OCI-LY1 (cell line): ENCODE data around the gene ATF6.

Experiments used
- H2AFZ ChIP-seq: fragments of 200-600 bp; sonication (generic), shearing (Covaris generic); 2 replicates; pipeline ENCODE4 v1.6.0; 2014; ENCODE audit warnings: antibody characterized with exemption, mild to moderate bottlenecking, low read length
- H3F3A ChIP-seq: fragments of 200-600 bp; sonication (generic), shearing (Covaris generic); 2 replicates; pipeline ENCODE4 v1.6.0; 2014; ENCODE audit warnings: mild to moderate bottlenecking, antibody characterized with exemption, low read length, moderate library complexity; ENCODE audit not compliant: insufficient read depth
- H3K27ac ChIP-seq: fragments of 200-600 bp; sonication (generic); 2 replicates; pipeline ENCODE4 v1.5.1; 2014; ENCODE audit warnings: low read length, mixed run types, mild to moderate bottlenecking, low read depth; ENCODE audit not compliant: poor library complexity, severe bottlenecking
- H3K27me3 ChIP-seq: fragments of 200-600 bp; sonication (generic); 2 replicates; pipeline ENCODE4 v1.6.0; 2014; ENCODE audit warnings: antibody characterized with exemption, mild to moderate bottlenecking, low read length, moderate library complexity; ENCODE audit not compliant: insufficient read depth
- H3K36me3 ChIP-seq: fragments of 200-600 bp; sonication (generic); 2 replicates; pipeline ENCODE4 v1.6.1; 2014; ENCODE audit warnings: mild to moderate bottlenecking, antibody characterized with exemption, low read length, moderate library complexity, mixed read lengths; ENCODE audit not compliant: insufficient read depth
- H3K4me1 ChIP-seq: fragments of 200-600 bp; sonication (generic); 2 replicates; pipeline ENCODE4 v1.5.1; 2014; ENCODE audit warnings: mild to moderate bottlenecking, low read length, moderate library complexity; ENCODE audit not compliant: insufficient read depth, severe bottlenecking
- H3K4me2 ChIP-seq: fragments of 200-600 bp; sonication (generic), shearing (Covaris generic); 2 replicates; pipeline ENCODE4 v1.6.1; 2014; ENCODE audit warnings: low read length
- H3K4me3 ChIP-seq: fragments of 200-600 bp; sonication (generic); 2 replicates; pipeline ENCODE4 v1.5.1; 2014; ENCODE audit warnings: low read length, low read depth, mild to moderate bottlenecking, mixed read lengths; ENCODE audit not compliant: poor library complexity, severe bottlenecking
- H3K79me2 ChIP-seq: fragments of 200-600 bp; shearing (Covaris generic); 2 replicates; pipeline ENCODE4 v1.6.1; 2016; ENCODE audit warnings: mixed run types, low read length, mixed read lengths; ENCODE audit not compliant: insufficient read depth
- H3K9ac ChIP-seq: fragments of 200-600 bp; sonication (generic), shearing (Covaris generic); 2 replicates; pipeline ENCODE4 v1.6.1; 2014; ENCODE audit warnings: mild to moderate bottlenecking, low read length, mixed read lengths
- H3K9me2 ChIP-seq: fragments of 200-600 bp; sonication (generic), shearing (Covaris generic); 2 replicates; pipeline ENCODE4 v1.6.1; 2014; ENCODE audit warnings: low read depth, mild to moderate bottlenecking, low read length, mixed read lengths
- H3K9me3 ChIP-seq: fragments of 200-600 bp; shearing (Covaris generic); 2 replicates; pipeline ENCODE4 v1.6.1; 2014; ENCODE audit warnings: low read length, mixed read lengths
- H4K20me1 ChIP-seq: fragments of 200-600 bp; sonication (generic), shearing (Covaris generic); 2 replicates; pipeline ENCODE4 v1.6.0; 2016; ENCODE audit warnings: mild to moderate bottlenecking, low read length; ENCODE audit not compliant: insufficient read depth
- EZH2 ChIP-seq: fragments of 200-600 bp; sonication (generic), shearing (Covaris generic); IDR thresholded peaks from 2 replicates; pipeline ENCODE4 v1.8.0; 2017; ENCODE audit warnings: borderline replicate concordance, mixed run types, mild to moderate bottlenecking, antibody characterized with exemption, low read length, moderate library complexity, mixed read lengths
- TF ChIP-seq, protein P1 (sequence below): fragments of 200-600 bp; sonication (generic), shearing (Covaris generic); IDR thresholded peaks from 2 replicates; pipeline ENCODE4 v1.5.1; 2017; ENCODE audit warnings: mild to moderate bottlenecking, antibody characterized with exemption, low read length, moderate library complexity, mixed read lengths

ATF6 gene

GRCh38 chr1:161948435-161948834, 182.3 kb downstream of the ATF6 start:
- H3K36me3 ChIP-seq = no peaks in the 10 kb centered on the region

DNA sequence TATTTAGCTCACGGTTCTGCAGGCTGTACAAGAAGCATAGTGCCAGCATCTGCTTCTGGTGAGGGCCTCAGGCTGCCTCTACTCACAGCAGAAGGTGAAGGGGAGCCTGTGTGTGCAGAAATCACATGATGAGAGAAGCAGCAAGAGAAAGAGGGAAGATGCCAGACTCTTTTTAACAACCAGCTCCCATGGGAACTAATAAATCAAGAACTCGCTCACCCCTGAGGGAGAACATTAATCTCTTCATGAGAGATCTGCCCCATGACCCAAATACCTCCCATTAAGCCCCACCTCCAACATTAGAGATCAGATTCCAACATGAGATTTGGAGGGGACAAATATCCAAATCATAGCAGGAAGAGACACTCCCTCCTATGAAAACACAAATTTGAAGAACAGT, 183.4 kb downstream of the ATF6 start:
- Histone ChIP-seq H3F3A (no peaks in the 10 kb centered on the region), H3K27me3 (no peaks in the 10 kb centered on the region), H3K4me3 (no peak overlapping the region), H3K36me3 (no peaks in the 10 kb centered on the region), H3K9me3 (no peaks in the 10 kb centered on the region), H3K4me1 (no peaks in the 10 kb centered on the region), H3K27ac (no peak overlapping the region), H3K4me2 (no peak overlapping the region), H3K9ac (no peak overlapping the region), H2AFZ (no peak overlapping the region), H3K9me2 (no peaks in the 10 kb centered on the region), H3K79me2 (no peaks in the 10 kb centered on the region), H4K20me1 (no peaks in the 10 kb centered on the region)
- TF ChIP-seq, protein P1, sequence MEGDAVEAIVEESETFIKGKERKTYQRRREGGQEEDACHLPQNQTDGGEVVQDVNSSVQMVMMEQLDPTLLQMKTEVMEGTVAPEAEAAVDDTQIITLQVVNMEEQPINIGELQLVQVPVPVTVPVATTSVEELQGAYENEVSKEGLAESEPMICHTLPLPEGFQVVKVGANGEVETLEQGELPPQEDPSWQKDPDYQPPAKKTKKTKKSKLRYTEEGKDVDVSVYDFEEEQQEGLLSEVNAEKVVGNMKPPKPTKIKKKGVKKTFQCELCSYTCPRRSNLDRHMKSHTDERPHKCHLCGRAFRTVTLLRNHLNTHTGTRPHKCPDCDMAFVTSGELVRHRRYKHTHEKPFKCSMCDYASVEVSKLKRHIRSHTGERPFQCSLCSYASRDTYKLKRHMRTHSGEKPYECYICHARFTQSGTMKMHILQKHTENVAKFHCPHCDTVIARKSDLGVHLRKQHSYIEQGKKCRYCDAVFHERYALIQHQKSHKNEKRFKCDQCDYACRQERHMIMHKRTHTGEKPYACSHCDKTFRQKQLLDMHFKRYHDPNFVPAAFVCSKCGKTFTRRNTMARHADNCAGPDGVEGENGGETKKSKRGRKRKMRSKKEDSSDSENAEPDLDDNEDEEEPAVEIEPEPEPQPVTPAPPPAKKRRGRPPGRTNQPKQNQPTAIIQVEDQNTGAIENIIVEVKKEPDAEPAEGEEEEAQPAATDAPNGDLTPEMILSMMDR = no peak
- no peak for TF ChIP-seq EZH2

More at GRCh38 chr1:161948435-161948834, 182.3 kb downstream of the ATF6 start:
- no peak overlapping the region for H3K27ac ChIP-seq
- no peak overlapping the region for H2AFZ ChIP-seq
- H3K4me1 ChIP-seq = no peaks in the 10 kb centered on the region
- no peaks in the 10 kb centered on the region for H3K9me2 ChIP-seq
- TF ChIP-seq EZH2 = no peak
- TF ChIP-seq, protein P1 = no peak
- H3K79me2 ChIP-seq = no peaks in the 10 kb centered on the region
- H3F3A ChIP-seq = no peaks in the 10 kb centered on the region
- no peaks in the 10 kb centered on the region for H4K20me1 ChIP-seq
- H3K4me3 ChIP-seq = no peak overlapping the region
- H3K9ac ChIP-seq = no peak overlapping the region
- no peaks in the 10 kb centered on the region for H3K9me3 ChIP-seq
- no peak overlapping the region for H3K4me2 ChIP-seq
- no peaks in the 10 kb centered on the region for H3K27me3 ChIP-seq

- H3K27ac ChIP-seq = no peak overlapping the region
- no peak overlapping the region for H3K9ac ChIP-seq
- no peaks in the 10 kb centered on the region for H3K79me2 ChIP-seq
- no peaks in the 10 kb centered on the region for H3K36me3 ChIP-seq
- no peaks in the 10 kb centered on the region for H3K27me3 ChIP-seq
- no peaks in the 10 kb centered on the region for H3K4me1 ChIP-seq
- H3F3A ChIP-seq = no peaks in the 10 kb centered on the region
- H2AFZ ChIP-seq = no peak overlapping the region
- H4K20me1 ChIP-seq = no peaks in the 10 kb centered on the region
- H3K4me2 ChIP-seq = no peak overlapping the region
- H3K9me3 ChIP-seq = no peaks in the 10 kb centered on the region
- no peak overlapping the region for H3K4me3 ChIP-seq
- TF ChIP-seq EZH2 = no peak
- TF ChIP-seq, protein P1 = no peak
- H3K9me2 ChIP-seq = no peaks in the 10 kb centered on the region
These were observed 184.3 kb downstream of the ATF6 start for GRCh38 chr1:161950377-161950776.
